ENCODE data around the gene MAP4K4.
"Not testable (repeated sequence)": the region's sequence is repeated elsewhere in the genome, so short reads cannot be mapped to it uniquely, and the experiment has no call there.

The MAP4K4 gene

DNA sequence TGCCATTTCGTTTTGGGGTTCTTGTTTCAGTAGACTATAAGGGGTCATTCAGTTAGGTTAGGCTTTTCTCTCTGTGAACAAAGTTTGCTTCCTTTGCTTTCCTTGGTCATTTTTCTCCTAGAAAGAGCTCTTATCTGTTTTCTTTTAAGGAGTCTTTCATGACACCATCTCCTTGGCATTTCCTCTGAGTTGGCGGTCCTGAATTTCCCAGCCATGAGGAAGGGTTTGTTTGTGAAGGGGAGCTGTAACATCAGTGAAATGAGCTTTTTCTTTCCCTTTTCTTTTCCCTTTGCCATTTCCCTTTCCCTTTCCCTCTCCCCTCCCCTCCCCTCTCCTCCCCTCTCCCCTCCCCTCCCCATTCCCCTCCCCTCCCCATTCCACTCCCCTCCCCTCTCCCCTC lies 61.7 kb downstream of the MAP4K4 start:
- DNase-seq (ENCODE audit: low read depth, low spot score) = no peak
- H3K27ac ChIP-seq = peak overlapping the region; percentile 88

DNA sequence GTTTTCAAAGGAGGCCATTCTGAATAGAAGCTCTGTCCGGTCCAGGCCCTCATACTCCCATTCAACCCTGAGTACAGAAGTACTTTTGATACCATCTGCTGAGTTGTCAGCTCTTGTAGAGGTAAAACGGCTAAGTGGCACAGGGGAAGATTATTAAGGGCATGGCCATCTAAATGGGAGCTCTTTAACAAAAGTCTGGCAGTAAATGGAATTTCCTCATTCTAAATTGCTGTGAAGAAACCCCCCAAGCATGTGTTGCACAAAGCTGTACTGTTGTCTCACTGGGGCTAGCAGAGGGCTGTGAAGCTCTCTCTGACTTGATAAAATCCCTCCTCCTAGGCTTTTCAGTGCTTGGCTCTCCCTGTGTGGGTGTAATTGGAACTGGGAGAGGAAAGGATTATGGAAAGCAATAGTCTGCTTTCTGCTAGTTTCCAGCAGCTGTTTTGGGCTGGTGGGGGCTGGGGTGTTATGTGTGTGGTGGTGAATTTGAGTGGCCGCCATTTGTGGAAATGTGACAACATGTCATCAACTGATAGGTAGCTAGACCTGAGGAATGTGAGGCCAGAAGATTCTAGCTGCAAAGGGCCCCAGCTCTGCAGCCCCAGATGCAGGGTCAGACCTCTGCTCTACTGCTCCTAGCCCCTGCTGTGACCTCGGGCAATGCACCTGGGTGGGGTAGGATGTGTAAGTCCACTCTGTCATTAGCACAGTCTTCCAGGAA lies 65.1 kb downstream of the MAP4K4 start:
- peak overlapping the region; percentile 70 for H3K27ac ChIP-seq
- DNase-seq (ENCODE audit: low read depth, low spot score) = no peak

DNA sequence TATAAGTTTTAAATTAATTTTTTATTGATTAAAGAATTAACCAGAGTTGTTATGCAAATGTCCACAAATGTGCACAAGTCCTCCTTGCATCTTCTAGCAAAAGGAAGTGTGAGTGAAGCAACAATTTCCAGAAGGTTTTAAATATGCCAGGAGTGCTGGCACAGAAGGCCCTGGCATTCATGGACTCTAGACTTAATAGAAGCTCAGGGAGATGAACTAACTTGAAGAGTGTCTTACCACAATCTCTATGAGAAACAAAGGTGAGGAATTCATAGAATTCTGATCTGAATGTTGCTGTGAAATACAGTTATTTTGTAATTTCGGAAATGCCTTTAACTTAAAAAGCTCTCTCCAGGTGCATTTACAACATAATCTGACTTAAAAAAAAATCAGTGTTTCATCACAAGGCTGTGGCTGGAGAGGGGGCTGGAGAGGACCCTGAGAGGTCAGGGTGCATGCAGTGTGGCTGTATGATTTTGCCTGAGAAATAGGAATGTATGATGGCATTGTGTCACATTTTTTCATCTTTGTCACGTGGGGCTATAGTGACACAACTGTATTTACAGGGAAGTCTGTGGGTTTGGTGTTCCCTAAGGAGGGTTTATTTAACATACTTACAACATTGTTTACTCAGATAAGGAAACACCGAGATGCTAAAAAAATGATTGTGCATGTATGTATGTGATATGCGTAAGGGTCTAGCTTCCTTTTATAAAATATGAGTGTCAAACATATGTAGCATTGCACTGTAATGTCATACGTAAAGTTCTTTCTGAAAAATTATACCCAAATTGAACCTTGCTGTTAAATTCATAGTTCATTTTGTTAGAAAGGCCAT lies 66.2 kb downstream of the MAP4K4 start:
- no peak for DNase-seq (ENCODE audit: low read depth, low spot score)
- peak overlapping the region; percentile 70 for H3K27ac ChIP-seq

DNA sequence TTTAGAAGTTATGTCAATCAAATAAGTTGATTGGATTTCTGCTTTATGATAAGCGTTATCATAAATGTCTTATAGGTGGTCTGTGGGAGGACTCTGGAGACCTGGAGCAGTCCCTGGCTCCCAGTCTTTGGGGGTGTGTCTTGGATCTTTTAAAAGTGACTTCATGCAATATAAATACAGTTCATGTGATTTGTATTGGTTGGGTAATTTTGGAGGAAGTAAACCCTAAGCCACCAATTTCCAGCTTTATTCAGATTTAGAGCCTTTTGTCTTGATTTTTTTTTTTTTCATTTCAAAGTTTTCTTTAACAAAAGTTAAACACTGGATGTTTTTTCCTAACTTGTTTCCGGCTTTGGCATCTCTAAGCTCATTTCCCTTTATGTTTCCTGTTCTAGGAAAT lies 68.8 kb downstream of the MAP4K4 start:
- no peak for DNase-seq (ENCODE audit: low read depth, low spot score)
- H3K27ac ChIP-seq = peak overlapping the region; percentile 70

DNA sequence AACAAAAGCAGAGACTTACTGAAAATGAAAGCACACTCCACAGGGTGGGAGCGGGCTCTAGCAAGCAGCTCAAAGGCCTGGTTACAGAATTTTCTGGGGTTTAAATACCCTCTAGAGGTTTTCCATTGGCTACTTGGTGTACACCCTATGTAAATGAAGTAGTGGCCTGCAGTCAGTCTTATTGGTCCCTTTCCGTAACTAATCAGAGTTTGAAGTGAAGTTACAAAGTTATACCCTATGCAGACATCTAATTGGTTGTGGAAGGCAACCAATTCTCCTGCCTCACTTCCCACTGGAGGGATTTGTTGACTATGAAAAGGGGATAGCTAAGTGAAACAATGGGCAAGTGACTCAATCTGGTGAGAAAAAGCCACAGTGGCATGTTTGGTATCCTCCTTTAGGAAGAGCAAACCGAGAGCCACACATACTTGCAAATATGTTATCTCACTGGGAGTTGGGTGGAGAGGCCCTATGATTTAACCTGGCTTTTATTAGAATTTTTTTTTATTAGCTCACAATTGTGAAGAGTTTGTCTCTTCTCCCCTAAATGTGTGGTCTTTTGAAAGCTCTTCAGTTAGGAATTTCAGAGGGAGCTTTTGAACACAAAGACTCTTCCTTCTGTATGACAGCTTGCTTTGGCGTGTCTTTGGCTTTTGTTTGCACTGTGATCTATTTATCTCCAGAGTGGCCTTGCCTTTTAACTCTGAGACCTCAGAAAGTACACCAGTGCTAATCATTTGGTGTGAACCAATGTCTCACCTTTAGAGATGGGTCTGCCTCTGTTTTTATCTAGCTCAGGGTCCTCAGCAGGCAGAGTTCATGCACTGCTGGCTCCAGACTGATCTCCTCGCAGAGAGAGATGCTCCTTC lies 69.6 kb downstream of the MAP4K4 start:
- peak; percentile 48 for DNase-seq (ENCODE audit: low read depth, low spot score)
- peak overlapping the region; percentile 70 for H3K27ac ChIP-seq

DNA sequence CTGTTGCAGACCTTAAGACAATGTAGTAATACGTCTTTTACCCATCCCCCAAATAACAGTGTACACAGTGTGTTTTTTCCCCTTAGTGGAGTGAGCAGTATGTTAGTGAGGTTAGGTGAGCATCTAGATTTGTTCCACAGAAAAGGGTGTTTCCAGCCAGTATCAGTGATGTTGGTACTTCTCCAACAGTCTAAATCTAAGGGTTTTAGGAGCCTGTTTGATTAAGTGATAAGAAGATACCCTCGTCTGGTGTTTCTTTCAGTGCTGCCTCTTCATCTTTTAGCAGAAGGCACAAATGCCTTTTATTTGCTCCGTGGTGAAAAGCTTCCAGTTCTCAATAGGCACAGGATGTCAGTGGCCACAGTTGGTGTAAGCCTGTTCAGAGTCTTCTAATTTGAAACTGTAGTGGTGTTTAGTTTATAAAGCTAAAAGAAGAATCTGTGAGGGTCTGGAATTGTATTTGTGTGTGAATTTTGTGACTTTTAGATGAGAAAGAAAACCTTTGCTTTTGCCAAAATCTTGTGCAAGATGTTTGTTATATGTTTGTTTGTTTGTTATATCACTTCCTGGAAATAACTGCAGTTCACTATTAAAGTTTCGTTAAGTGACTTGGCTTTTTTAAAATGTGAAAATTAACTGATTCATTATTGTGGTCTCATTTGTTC lies 71.2 kb downstream of the MAP4K4 start:
- H3K27ac ChIP-seq = no peak overlapping the region
- DNase-seq (ENCODE audit: low read depth, low spot score) = no peak

DNA sequence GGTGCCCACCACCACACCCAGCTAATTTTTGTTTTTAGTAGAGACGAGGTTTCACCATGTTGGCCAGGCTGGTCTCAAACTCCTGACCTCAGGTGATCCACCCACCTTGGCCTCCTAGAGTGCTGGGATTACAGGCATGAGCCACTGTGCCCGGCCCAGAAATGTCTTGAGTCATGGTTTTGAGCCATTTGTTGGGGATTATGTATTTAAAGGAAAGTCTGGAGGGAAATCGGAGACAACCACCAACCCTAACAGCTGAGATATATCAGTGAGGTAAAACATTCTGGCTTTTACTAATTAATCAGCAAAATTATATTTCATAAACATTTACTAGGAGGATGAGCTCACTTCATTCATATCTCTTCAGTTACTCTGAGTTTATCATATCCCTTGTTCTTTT lies 72.2 kb downstream of the MAP4K4 start:
- DNase-seq (ENCODE audit: low read depth, low spot score) = not testable (repeated sequence)
- peak overlapping the region; percentile 2 for H3K27ac ChIP-seq

DNA sequence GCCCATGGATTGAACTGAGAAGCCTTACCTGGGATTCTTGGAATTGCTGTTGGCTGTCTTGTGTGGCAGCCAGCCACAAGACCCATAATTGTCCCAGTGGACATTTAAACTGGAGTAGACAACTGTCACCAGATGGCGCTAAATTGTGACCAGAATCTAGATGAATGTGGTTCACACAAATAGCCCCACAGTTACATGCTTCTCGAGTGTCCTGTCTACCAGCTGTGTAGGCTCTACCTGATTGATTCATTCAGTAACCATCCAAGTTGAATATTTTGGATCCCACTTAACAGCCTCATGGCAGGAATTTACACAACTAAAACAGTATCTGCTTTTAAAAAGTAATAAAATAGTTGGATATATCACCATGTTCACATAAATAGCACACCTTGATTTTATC lies 73.2 kb downstream of the MAP4K4 start:
- H3K27ac ChIP-seq = peak overlapping the region; percentile 30
- no peak for DNase-seq (ENCODE audit: low read depth, low spot score)

DNA sequence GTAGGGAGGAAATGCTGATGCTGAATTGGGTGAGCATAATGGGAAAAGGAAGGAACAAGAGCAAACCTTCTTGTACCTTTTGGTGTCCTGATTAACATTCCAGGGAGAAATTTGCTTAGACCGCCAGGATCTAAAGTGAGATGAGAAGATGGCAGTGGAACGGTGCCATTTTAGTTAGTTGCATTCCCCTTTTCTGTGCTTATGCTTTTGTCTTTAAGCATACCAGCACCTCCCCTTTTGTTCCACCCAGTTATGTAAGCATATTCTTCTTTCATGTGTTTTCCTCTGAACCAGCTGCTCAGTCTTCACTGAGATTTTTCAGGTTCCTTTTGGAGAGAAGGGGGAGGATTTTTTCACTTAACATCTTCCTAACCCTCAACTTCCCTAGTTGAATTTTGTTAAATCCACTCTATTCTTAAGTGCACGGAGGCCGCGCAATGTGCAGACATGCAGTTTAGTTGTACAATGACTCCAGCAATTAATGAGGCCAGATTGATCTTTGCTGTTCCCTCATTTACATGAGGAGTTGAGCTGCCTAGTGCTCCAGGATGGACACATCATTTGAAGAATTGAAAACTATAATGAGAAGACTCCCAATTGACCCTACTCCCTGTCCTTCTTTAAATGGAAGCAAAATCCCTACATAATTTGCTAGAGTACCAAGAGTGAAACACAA lies 73.9 kb downstream of the MAP4K4 start:
- H3K27ac ChIP-seq = peak overlapping the region; percentile 30
- DNase-seq (ENCODE audit: low read depth, low spot score) = no peak

DNA sequence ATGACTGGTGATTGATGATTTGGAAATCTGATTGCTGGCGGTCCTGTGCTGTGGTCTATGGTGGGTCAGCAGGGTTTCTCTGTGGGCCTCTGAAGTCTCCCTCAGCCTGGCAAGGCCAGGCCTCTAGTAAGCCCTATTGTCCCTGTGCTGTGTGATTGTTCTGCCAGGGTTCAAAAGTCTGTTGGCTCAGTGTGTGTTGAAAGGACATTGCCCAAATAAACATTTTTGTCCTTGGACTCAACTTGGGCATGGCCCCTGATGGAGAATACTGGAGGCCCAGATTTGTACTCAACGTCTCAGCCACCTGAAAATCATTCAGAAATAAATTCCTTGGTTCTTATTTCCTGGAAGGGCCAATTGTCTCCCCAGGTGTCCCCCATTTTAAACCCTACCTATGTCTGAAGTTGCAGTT lies 74.4 kb downstream of the MAP4K4 start:
- no peak overlapping the region for H3K27ac ChIP-seq
- DNase-seq (ENCODE audit: low read depth, low spot score) = no peak

DNA sequence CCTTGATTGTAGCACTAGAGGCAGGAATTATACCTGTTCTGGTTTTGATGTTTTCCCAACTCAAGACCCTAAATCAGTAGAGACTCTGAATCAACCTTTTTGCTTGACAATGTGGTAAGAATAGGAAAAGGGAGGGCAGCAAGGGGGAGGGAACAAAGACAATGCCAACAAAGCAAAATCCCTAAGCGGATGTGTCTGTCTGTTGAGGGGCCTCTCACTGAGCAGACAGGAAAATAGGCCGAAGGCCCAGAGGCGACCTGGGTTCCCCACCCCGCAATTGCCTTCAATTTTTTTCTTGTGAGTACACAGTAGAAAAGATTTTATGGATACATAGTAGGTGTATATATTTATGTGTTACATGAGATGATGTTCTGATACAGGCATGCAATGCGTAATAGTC lies 75.6 kb downstream of the MAP4K4 start:
- H3K27ac ChIP-seq = no peak overlapping the region
- no peak for DNase-seq (ENCODE audit: low read depth, low spot score)

DNA sequence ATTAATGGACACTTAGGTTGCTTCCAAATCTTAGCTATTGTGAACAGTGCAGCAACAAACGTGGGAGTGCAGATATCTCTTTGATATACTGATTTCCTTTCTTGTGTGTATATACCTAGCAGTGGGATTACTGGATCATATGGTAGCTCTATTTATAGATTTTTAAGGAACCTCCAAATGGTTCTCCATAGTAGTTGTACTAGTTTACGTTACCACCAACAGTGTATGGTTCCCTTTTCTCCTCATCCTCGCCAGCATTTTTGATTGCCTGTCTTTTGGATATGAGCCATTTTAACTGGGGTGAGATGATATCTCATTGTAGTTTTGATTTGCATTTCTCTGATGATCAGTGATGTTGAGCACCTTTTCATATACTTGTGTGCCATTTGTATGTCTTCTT lies 76.5 kb downstream of the MAP4K4 start:
- not testable (repeated sequence) for DNase-seq (ENCODE audit: low read depth, low spot score); H3K27ac ChIP-seq

DNA sequence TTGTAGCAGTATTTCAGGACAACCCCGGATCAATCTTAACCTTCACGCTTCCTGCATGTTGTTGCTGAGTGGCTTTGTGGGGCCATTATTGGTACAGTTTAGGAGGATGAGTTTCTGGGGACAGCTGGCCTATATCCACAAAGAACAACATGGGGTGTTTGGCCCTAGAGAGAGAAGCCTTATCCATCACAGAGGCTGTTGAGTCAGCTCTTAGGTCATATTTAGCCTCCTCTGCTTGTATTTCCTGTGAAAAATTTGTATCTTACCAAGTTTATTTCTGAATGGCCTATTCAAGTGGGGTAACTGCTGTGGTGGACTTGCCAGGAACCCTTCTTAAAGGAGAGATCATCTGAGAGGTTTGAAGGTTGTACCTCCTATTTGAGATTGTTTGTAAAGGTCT lies 77.6 kb downstream of the MAP4K4 start:
- H3K27ac ChIP-seq = no peak overlapping the region
- DNase-seq (ENCODE audit: low read depth, low spot score) = no peak

DNA sequence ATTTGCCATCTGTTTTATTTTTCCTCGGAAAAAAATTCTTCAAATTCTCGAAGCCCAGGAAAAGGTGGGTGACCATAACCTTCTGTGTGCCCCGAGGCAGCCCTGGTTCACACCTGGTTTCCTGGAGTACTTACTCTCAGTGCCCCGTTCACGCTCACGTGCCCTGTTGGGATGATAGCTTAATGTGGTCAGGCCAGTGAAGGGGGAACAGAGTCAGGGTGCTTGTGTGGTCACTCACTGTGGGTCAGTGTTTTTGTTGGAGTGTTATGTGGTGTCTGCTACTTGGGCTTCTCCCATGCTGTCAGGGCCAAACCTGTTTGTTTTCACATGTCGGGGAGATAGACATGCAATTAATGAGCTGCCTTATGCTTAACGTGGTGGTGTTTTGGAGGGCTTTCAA lies 78.1 kb downstream of the MAP4K4 start:
- H3K27ac ChIP-seq = no peak overlapping the region
- no peak for DNase-seq (ENCODE audit: low read depth, low spot score)

DNA sequence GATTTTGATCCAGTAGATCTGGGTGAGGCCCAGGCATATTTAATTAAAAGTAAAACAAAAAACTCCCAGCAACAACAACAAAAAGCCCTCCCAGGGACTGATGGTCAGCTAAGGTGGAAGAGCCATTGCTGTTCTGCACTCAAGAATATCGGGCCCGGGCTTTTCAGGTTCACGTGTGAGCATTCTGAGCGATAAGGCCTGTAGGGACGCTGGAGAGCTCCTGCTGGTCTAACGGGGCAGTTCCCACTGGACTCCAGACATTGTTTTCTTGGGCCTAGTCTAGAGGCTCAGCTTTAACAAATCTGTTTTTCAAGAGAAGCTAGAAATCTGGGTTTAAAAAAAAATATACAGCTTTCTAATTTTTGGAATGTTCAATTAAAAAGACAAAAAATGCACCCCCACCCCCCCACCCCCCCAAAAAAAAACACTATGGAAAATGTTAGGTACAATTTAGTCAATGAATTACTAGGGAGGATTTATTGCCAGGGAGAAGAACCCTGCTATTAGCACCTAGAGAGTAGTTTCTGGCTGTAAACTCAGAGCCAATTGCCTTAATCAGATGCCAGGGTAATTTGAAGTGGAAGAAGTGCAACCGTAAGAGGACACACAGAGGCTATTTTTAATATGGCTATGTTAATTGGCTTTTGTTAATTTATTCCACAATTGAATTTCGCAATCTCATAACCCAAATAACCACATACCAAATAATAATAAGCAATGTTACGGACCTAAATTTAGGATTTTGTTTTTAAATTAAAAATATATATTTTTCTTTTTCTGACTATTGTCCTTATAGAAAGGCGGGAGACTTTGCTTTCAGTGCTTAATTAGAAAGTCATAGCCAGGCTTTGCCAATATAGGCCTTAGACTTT lies 78.9 kb downstream of the MAP4K4 start:
- H3K27ac ChIP-seq = no peak overlapping the region
- DNase-seq (ENCODE audit: low read depth, low spot score) = no peak

DNA sequence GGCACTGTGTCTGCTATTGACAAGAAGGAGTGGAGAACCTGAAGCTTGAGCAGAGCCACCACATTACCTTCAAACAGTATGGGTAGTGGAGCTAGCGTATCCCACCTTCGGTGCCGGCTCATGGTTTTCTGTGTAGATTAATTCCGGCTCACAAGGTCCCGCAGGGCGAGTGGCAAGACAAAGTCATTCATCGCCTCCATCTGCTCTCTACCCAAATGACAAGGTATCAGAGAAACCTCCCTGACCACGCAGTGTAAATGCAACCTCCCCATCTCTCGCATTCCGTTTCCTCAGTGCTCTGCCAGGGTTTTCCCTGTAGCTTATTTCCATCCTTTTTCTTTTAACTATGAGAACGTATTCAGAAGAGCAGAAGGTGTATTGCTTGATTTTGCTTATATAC lies 79.8 kb downstream of the MAP4K4 start:
- H3K27ac ChIP-seq = no peak overlapping the region
- DNase-seq (ENCODE audit: low read depth, low spot score) = no peak

DNA sequence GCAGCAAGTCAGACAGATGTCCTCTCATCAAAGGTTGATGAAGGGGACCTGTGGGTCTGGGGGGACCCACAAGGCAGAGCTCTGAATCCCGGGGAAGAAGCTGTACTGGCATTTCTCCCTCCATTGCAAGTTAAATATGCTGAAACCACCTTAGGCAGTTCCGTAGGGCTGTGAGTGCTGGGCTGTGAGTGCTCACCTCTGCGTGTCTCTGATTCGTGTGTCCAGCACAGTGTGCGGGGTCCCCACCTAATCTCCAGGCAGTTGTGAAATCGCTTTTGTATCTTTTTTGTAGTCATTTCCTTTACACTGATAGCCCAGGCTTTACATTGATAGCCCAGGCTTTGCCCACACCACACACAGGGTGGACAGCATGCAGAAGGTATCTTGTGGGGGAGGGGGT lies 80.6 kb downstream of the MAP4K4 start:
- no peak for DNase-seq (ENCODE audit: low read depth, low spot score)
- H3K27ac ChIP-seq = no peak overlapping the region

DNA sequence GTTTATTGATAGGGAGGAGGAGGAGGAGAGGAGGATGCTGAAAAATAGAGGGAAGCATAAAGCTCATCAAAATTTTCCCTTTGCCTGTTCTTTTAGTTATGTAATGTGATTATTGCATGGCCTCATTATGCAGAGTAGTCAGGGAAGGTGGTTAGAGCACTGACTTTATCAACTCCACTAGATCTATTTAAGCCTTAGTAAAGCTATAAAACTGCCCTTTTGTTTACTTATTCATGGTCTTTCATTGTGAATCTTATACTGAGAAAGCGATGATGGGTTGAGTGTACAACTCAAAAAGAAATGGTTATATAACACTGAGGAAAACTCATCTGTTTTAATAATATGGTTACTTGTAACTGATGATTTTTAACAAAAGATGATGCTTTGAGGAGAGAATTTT lies 81.7 kb downstream of the MAP4K4 start:
- DNase-seq (ENCODE audit: low read depth, low spot score) = no peak
- no peak overlapping the region for H3K27ac ChIP-seq

DNA sequence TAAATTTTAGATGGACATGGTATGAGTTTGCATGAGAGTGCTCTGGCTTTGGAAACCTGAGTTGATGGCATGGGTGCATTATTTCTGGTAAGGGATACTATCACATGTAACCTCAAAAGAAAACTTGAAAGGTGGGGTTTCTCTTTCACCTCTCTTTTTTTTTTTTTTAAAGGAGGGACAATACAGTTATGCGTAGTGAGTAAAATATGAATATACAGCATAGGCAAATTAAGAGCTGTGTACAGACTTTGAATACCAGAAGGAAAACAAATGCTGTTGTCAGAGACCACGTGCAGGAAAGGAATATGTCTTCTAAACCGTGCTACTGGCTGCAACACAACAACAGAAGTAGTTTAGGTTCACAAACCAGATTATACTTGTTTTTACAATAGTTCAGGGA lies 82.1 kb downstream of the MAP4K4 start:
- H3K27ac ChIP-seq = no peak overlapping the region
- DNase-seq (ENCODE audit: low read depth, low spot score) = no peak

All from epithelial cell of prostate (primary cell).